ENCODE results near the gene KLK15.

The KLK15 gene

GRCh38 chr19:50835103-50835784, 1.9 kb upstream of the KLK15 start:
- Histone ChIP-seq H3K4me3 (replicated peaks; ENCODE audit: insufficient read depth, low read length) (peak overlapping the region; percentile 58), H3K27ac (replicated peaks) (no peak overlapping the region), H3K27me3 (ENCODE audit: insufficient read depth, poor library complexity, severe bottlenecking) (peaks cover 19% of the 10 kb centered on the region)
- no peak for DNase-seq (ENCODE audit: low read depth in 1 of 2, low spot score in 1 of 2)
- no peak for TF ChIP-seq REST (IDR thresholded peaks at IDR 0.05; ENCODE audit: insufficient replicate concordance, low read depth)
- TF ChIP-seq GABPA (IDR thresholded peaks at IDR 0.05; ENCODE audit: low read depth), result no peak
- TF ChIP-seq SPI1 (IDR thresholded peaks at IDR 0.05; ENCODE audit: borderline replicate concordance, low read depth), result no peak
- no peak for TF ChIP-seq POLR2AphosphoS5 (IDR thresholded peaks at IDR 0.05; ENCODE audit: low read depth)
- no peak for TF ChIP-seq CTCF (IDR thresholded peaks at IDR 0.05; ENCODE audit: insufficient read depth, low read length)

- no peak for DNase-seq (ENCODE audit: low read depth in 1 of 2, low spot score in 1 of 2)
- H3K27me3 ChIP-seq (ENCODE audit: insufficient read depth, poor library complexity, severe bottlenecking), result peaks cover 19% of the 10 kb centered on the region
- no peak for TF ChIP-seq REST (IDR thresholded peaks at IDR 0.05; ENCODE audit: insufficient replicate concordance, low read depth)
- no peak for TF ChIP-seq CTCF (IDR thresholded peaks at IDR 0.05; ENCODE audit: insufficient read depth, low read length)
- TF ChIP-seq GABPA (IDR thresholded peaks at IDR 0.05; ENCODE audit: low read depth), result no peak
- TF ChIP-seq POLR2AphosphoS5 (IDR thresholded peaks at IDR 0.05; ENCODE audit: low read depth), result no peak
- TF ChIP-seq SPI1 (IDR thresholded peaks at IDR 0.05; ENCODE audit: borderline replicate concordance, low read depth), result no peak
- no peak overlapping the region for H3K27ac ChIP-seq (replicated peaks)
- H3K4me3 ChIP-seq (replicated peaks; ENCODE audit: insufficient read depth, low read length), result no peak overlapping the region
Observed at GRCh38 chr19:50833802-50834167, 411 bp upstream of the KLK15 start.

- no peak for DNase-seq (ENCODE audit: low read depth in 1 of 2, low spot score in 1 of 2)
- Histone ChIP-seq H3K27ac (replicated peaks) (no peak overlapping the region), H3K27me3 (ENCODE audit: insufficient read depth, poor library complexity, severe bottlenecking) (peaks cover 19% of the 10 kb centered on the region), H3K4me3 (replicated peaks; ENCODE audit: insufficient read depth, low read length) (no peak overlapping the region)
- no peak for TF ChIP-seq SPI1 (IDR thresholded peaks at IDR 0.05; ENCODE audit: borderline replicate concordance, low read depth)
- no peak for TF ChIP-seq POLR2AphosphoS5 (IDR thresholded peaks at IDR 0.05; ENCODE audit: low read depth)
- TF ChIP-seq CTCF (IDR thresholded peaks at IDR 0.05; ENCODE audit: insufficient read depth, low read length), result no peak
- TF ChIP-seq GABPA (IDR thresholded peaks at IDR 0.05; ENCODE audit: low read depth), result no peak
- no peak for TF ChIP-seq REST (IDR thresholded peaks at IDR 0.05; ENCODE audit: insufficient replicate concordance, low read depth)
Observed at GRCh38 chr19:50832666-50833065, 708 bp downstream of the KLK15 start.
